ENCODE data around the gene RBP4.

The RBP4 gene

GRCh38 chr10:93595378-93596161 is 5.5 kb downstream of the RBP4 start:
- no peak for DNase-seq

DNA sequence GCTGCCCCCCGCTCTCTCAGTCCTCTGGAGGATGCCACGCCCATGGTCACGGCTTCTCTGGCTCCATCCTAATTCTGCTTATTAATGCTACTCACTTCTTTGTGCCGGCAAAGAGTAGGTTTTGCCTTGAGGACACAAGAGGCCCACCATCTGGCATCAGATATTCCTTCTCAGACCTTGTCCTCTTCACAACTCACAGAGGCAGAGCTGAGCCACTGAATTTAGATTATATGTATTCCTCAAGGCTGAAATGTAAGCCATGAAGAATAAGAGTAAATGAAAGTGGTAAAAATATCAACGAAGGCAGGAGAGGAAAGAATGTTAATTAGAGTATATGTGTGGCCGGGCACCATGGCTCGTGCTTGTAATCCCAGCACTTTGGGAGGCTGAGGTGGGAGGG is 6.5 kb downstream of the RBP4 start:
- DNase-seq, result no peak

DNA sequence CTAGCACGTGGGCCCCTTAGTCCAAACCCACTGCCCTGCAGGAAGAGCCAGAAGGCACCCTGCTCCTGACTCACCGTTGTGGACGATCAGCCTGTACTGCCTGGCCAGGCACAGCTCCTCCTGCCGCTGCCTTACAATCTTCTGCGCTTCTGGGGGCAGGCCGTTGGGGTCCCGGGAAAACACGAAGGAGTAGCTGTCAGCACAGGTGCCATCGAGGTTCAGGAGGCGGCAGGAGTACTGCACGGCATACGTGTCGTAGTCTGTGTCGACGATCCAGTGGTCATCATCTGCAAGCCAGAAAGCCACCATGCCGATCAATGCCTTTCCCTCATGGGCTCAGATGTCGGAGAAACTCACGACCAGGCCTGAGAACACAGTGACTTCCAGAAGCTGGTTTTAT is 7.3 kb downstream of the RBP4 start:
- DNase-seq, result no peak

GRCh38 chr10:93593254-93593653 is 7.8 kb downstream of the RBP4 start:
- DNase-seq, result no peak

DNA sequence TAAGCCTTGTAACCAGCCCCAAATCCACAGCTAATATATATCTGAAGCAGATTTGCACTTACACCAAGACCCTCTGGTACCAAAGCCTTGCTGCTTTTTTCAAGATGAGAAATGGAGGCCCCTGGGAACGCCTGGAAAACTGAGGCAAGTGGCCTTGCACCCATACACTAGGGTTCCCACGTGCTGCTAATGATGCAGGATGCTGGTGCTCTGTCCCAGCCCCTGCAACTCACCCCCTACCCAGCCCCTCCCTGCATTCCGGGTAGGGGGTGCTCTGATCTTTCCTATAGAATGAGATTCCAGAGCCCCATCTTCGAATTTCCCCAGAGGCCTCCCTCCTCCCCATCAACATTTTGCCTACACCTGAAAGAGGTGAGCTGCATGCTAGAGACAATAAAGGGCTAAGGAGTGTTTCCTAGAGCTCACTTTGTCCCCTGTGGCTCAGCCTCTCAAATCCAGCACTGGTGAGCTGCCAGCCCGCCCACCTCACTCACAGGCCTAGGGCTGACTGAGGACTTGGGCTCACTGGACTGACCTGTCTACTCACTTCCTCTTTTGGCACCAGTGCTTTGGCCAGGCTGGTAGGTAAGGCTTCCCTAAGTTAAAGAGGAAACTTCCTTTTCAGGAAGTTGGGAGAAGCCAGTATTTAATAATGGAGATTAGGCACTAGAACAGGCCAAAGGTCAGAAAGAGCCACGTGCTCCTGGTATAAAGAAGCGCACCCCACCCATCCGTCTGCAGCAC is 9.8 kb downstream of the RBP4 start:
- DNase-seq, result no peak

- DNase-seq, result no peak
Observed at GRCh38 chr10:93590638-93591037, 10.4 kb downstream of the RBP4 start.

- DNase-seq, result no peak
Observed at GRCh38 chr10:93589648-93590562, 11.1 kb downstream of the RBP4 start.

- DNase-seq, result no peak
Observed at GRCh38 chr10:93584445-93584844, 16.6 kb downstream of the RBP4 start.

- DNase-seq, result no peak
Observed at GRCh38 chr10:93580828-93581227, 20.2 kb downstream of the RBP4 start.

DNA sequence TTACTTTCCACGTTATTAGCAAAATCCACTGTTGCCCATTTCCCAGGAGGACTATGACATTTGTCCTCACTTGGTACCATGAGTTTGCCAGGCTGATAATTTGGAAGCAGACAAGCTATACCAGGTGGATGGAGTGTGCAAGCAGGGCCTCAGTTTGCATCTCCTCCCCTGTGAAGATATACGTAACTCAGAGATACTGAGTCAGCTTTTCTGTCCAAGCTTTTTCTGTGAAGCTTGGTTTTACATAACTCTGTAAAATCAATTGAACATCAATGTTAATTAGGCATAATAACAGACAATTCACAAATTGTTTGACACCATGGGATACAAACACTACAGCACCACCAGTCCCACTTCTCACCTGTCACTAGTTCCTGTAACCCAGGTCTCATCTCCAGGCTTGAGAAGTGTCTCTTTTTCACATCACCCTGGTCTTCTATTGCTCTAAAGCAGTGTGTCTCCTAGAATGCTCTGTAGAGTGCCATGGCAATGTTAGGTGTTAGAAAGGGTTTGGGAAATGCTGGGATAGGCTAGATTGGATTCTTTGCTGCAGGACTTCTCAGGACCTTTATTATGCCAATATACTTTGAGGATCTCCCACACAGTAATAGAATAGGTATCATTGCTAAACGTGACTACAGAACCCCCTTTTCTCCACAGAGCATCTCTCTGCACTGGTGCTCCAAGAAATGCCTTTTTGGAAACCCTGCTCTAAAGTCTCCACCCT is 20.9 kb downstream of the RBP4 start:
- DNase-seq, result no peak

DNA sequence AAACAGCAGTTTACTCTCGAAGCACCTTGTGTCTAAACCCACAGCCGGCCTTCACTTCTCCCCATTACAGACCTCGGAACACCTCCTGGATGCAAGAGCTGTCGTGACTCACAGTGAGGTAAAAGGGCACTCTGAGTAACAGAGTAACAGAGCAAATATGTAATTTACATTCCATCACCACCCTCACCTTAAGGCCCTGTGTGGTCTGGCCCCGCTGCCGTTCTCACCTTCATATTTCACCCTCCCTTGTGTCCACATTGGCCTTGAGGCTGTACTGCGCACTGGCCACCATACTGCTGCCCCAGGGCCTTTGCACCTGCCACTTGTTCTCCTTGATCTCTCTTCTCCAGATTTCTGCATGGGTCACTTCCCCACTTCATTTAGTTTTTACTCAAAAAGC is 21.9 kb downstream of the RBP4 start:
- DNase-seq, result no peak

DNA sequence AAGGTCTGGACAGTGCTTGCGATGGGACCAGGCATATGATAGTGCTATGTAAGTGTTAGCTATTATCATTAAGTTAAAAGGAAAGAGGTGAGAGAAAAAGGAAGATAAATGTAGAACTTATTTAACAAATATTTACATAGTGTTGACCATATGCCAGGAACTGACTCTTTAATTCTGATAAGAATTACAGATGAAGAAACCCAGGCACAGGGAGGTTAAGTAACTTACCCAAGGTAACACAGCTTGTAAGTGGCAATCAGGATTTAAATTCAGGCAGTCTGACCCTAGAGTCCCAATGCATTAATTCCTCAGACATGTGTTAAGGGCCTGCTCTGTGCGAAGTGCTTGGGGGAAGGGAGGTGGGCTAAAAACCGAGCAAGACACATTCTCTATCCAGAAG is 23.5 kb downstream of the RBP4 start:
- no peak for DNase-seq

- DNase-seq, result no peak
Observed at GRCh38 chr10:93576888-93577287, 24.1 kb downstream of the RBP4 start.

DNA sequence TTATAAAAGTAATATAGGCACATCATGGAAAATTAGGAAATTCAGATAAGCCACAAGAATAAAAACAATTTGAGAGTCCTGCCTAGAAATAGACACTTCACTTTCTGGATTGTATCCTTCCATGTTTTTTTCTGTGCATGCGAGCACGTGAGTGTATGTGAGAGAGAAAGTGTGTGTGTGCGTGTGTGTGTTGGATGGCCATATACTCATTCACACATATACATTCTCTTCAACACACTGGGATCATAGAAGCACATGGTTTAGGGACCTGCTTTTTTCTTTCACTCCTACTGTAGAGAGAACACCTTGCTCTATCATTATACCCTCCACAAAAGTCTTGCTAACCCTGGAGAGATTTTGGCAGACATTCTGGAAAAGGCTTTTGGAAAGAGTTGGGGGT is 27.1 kb downstream of the RBP4 start:
- no peak for DNase-seq

GRCh38 chr10:93573051-93573909 is 27.8 kb downstream of the RBP4 start:
- DNase-seq, result no peak

DNA sequence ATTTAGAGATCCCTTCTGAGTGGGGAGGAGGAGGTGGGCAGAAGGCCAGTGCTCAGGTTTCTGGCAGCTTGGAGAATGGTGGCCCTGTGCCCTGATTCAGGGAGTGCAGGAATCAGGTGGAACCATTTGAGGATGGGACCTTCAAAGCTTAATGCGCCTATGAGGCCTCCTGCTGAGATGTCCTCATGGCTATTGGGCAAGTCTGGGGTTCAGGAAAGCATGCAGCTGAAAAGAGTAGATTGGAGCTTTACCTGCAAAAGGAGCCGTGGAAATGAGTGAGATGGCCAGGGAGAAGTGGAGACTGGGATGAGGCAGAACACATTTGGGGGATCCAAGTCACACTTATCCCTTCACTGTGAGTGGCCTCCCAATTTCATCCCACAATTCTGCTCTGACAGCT is 28.4 kb downstream of the RBP4 start:
- no peak for DNase-seq

DNA sequence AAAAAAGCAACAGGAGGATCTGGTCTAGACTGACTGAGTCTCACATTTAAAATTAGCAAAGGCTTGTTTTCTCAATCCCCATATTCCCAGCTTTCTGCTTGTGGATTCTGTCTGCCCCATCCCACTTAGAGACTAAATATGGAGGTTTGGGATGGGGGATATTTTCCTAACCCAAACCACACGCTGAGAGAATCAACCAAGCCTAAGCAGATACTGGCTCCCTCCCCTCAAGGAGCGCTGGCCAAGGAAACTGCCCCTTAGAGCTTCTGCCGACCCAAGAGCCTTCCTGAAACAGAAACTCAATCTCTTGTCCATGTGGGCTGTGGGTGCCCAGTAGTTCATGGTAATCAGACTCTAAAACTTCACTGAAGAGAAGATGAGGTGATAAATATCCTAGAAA is 30.7 kb downstream of the RBP4 start:
- DNase-seq, result no peak

DNA sequence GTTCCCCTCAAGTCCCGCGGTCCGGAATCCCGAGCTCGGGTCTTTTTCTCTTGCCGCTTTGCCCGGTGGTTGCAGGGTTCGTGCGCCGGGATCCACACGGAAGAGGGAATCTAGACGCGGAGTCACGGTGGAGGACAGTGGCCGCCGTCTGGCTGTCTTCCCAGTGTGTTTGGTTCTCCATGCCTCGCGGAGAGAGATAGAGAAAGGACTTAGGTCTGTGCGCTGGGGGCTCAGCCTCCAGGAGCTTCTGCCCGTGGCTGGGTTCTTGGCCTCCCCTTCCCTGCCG is 33.0 kb downstream of the RBP4 start:
- no peak for DNase-seq

GRCh38 chr10:93567277-93568104 is 33.5 kb downstream of the RBP4 start:
- no peak for DNase-seq

- no peak for DNase-seq
Observed at GRCh38 chr10:93566435-93567276, 34.4 kb downstream of the RBP4 start, which contains the start of gene FFAR4. FFAR4 (plus strand) TSS chr10:93566665; CDS start chr10:93566721, 56 bp downstream.
